Keratinocyte (primary cell): ENCODE data around the gene CEACAM18. TPM values are rescaled to one million over a fixed set of nuclear protein-coding genes. Genes with fewer than 3 reads are reported as not detected.

Experiments
- DNase-seq: peaks from one replicate; pipeline ENCODE4 v3.0.0-alpha.2; 2011; ENCODE audit warnings: low read depth, missing footprints, low spot score
- FAIRE-seq: peaks from 2 replicates; lab custom pipeline; 2011; peaks lifted over from hg19 to GRCh38; lab: Jason Lieb, UNC
- H2AFZ ChIP-seq: 2 replicates; pipeline ENCODE4 v1.6.0; 2012; ENCODE audit warnings: low read length, control low read depth, inconsistent platforms; ENCODE audit not compliant: control insufficient read depth
- H3K27ac ChIP-seq: 2 replicates; pipeline ENCODE4 v1.5.1; 2011; ENCODE audit warnings: low read length; ENCODE audit not compliant: control insufficient read depth, insufficient read depth
- H3K27me3 ChIP-seq: 3 replicates; pipeline ENCODE4 v1.6.0; 2011; ENCODE audit warnings: low read length; ENCODE audit not compliant: control insufficient read depth, insufficient read depth; ENCODE audit errors: extremely low read depth
- H3K36me3 ChIP-seq, 2 experiments: 2 replicates in 1 of 2; 3 replicates in 1 of 2; pipeline ENCODE4 v1.5.1; 2011; ENCODE audit warnings: low read length in 2 of 2, mild to moderate bottlenecking in 1 of 2; ENCODE audit not compliant: control insufficient read depth in 2 of 2, insufficient read depth in 2 of 2; ENCODE audit errors: extremely low read depth in 1 of 2
- H3K4me1 ChIP-seq: 3 replicates; pipeline ENCODE4 v1.5.1; 2011; ENCODE audit warnings: low read length; ENCODE audit not compliant: control insufficient read depth, insufficient read depth; ENCODE audit errors: extremely low read depth
- H3K4me2 ChIP-seq: 3 replicates; pipeline ENCODE4 v1.6.0; 2011; ENCODE audit warnings: low read depth, low read length; ENCODE audit not compliant: control insufficient read depth, insufficient read depth; ENCODE audit errors: extremely low read depth
- H3K4me3 ChIP-seq, 3 experiments: fragments of 200-600 bp in 1 of 3; sonication (generic) in 1 of 3; 2 replicates in 2 of 3; 3 replicates in 1 of 3; pipeline ENCODE4 v1.5.1; 2011 to 2016; ENCODE audit warnings: low read length in 3 of 3, mild to moderate bottlenecking in 3 of 3, control low read depth in 2 of 3, inconsistent platforms in 1 of 3, low read depth in 1 of 3, mixed read lengths in 1 of 3, mixed run types in 1 of 3, moderate library complexity in 1 of 3; ENCODE audit not compliant: control insufficient read depth in 2 of 3, insufficient read depth in 2 of 3; ENCODE audit errors: extremely low read depth in 1 of 3
- H3K79me2 ChIP-seq: 2 replicates; pipeline ENCODE4 v1.6.0; 2012; ENCODE audit warnings: low read length; ENCODE audit not compliant: control insufficient read depth, insufficient read depth
- H3K9ac ChIP-seq: 3 replicates; pipeline ENCODE4 v1.6.0; 2011; ENCODE audit warnings: low read length; ENCODE audit not compliant: control insufficient read depth, insufficient read depth; ENCODE audit errors: extremely low read depth
- H3K9me1 ChIP-seq: 3 replicates; pipeline ENCODE4 v1.6.0; 2011; ENCODE audit warnings: low read length; ENCODE audit not compliant: control insufficient read depth, insufficient read depth; ENCODE audit errors: extremely low read depth
- H3K9me3 ChIP-seq: 2 replicates; pipeline ENCODE4 v1.5.1; 2012; ENCODE audit warnings: low read depth, low read length; ENCODE audit not compliant: control insufficient read depth
- H4K20me1 ChIP-seq: 3 replicates; pipeline ENCODE4 v1.6.0; 2011; ENCODE audit warnings: low read length; ENCODE audit not compliant: control insufficient read depth, insufficient read depth; ENCODE audit errors: extremely low read depth
- CTCF ChIP-seq, 3 experiments: IDR thresholded peaks in 1 of 3; conservative IDR thresholded peaks in 1 of 3; optimal IDR thresholded peaks in 1 of 3; 2 replicates in 2 of 3; 3 replicates in 1 of 3; pipeline versions ENCODE3 to v1.5.1; 2011; ENCODE audit warnings: low read length in 3 of 3, mild to moderate bottlenecking in 3 of 3, moderate library complexity in 2 of 3, control low read depth in 1 of 3, inconsistent platforms in 1 of 3; ENCODE audit not compliant: insufficient read depth in 2 of 3; ENCODE audit errors: extremely low read depth in 1 of 3
- EZH2 ChIP-seq: IDR thresholded peaks from one replicate; pipeline ENCODE4 v1.6.1; 2012; ENCODE audit warnings: inconsistent platforms, mild to moderate bottlenecking, low read length, moderate library complexity
- dilution Hi-C: fragments of 300-500 bp; cut with MboI; formaldehyde crosslinking; loops from one replicate; pipeline ENCODE4 v1.7.0; 2020; ENCODE audit warnings: low sequenced_read_pairs; ENCODE audit not compliant: extremely low pct_ligation_motif_present
- polyA plus RNA-seq, 5 experiments: library from polyadenylated mRNA; depleted of rRNA in 3 of 5; stranded (reverse) in 3 of 5; stranded (forward) in 1 of 5; unstranded in 1 of 5; fragments of >200 nt; gene quantifications; 1 replicate in 1 of 5; 2 replicates in 3 of 5; 3 replicates in 1 of 5; pipeline versions ENCODE4 v1.2.1 to v1.2.3, GENCODE V29; 2011 to 2012; ENCODE audit warnings: missing spikeins in 2 of 5, low read depth in 1 of 5, low replicate concordance in 1 of 5

The CEACAM18 gene
- polyA plus RNA-seq, 1 donor (not counting 4 experiments of a cell fraction or from before 2014, with no cell fraction given), result not detected

- dilution Hi-C loops, result no loop called here
- Histone ChIP-seq H3K9me3 (no peaks in the 10 kb centered on the region), H3K9ac (no peak overlapping the region), H3K9me1 (no peaks in the 10 kb centered on the region), H3K27ac (no peak overlapping the region), H3K4me1 (no peaks in the 10 kb centered on the region), H4K20me1 (no peaks in the 10 kb centered on the region), H3K36me3 (no peaks in the 10 kb centered on the region), H3K4me3 (no peak overlapping the region), H3K27me3 (no peaks in the 10 kb centered on the region), H2AFZ (no peak overlapping the region), H3K79me2 (no peaks in the 10 kb centered on the region), H3K4me2 (no peak overlapping the region)
- DNase-seq (no peak), FAIRE-seq (no peak)
- TF ChIP-seq CTCF (optimal IDR thresholded peaks at IDR 0.05 in 1 of 3, IDR thresholded peaks at IDR 0.05 in 1 of 3, conservative IDR thresholded peaks at IDR 0.05 in 1 of 3; ENCODE audit: extremely low read depth in 1 of 3, insufficient read depth in 2 of 3, low read length in 3 of 3), result no peak
- TF ChIP-seq EZH2, result no peak
Measured at GRCh38 chr19:51434456-51434855, 43.9 kb upstream of the CEACAM18 start.

- Histone ChIP-seq H3K9me1 (no peaks in the 10 kb centered on the region), H2AFZ (no peak overlapping the region), H3K9me3 (no peaks in the 10 kb centered on the region), H3K4me3 (no peak overlapping the region), H3K27me3 (no peaks in the 10 kb centered on the region), H3K27ac (no peak overlapping the region), H3K4me2 (no peak overlapping the region), H3K4me1 (no peaks in the 10 kb centered on the region), H3K79me2 (no peaks in the 10 kb centered on the region), H3K36me3 (no peaks in the 10 kb centered on the region), H4K20me1 (no peaks in the 10 kb centered on the region), H3K9ac (no peak overlapping the region)
- dilution Hi-C loops, result no loop called here
- DNase-seq, result no peak
- FAIRE-seq, result no peak
- TF ChIP-seq CTCF (optimal IDR thresholded peaks at IDR 0.05 in 1 of 3, IDR thresholded peaks at IDR 0.05 in 1 of 3, conservative IDR thresholded peaks at IDR 0.05 in 1 of 3; ENCODE audit: extremely low read depth in 1 of 3, insufficient read depth in 2 of 3, low read length in 3 of 3) (peak; percentile 33 to 54 (median 36)), EZH2 (no peak)
Measured at GRCh38 chr19:51439021-51439465, 39.3 kb upstream of the CEACAM18 start.
